AG04450 (cell line): ENCODE data around the gene RRP1B. TPM values are rescaled to one million over a fixed set of nuclear protein-coding genes. Genes with fewer than 3 reads are reported as not detected.

ENCODE experiments used
- CTCF ChIA-PET: fragments of 300-600, 350-600 bp; formaldehyde crosslinking; extraction: SDS; loops from one replicate; lab custom pipeline; 2022; ENCODE audit warnings: antibody characterized with exemption, inconsistent platforms; lab: Charles Lee
- POLR2A ChIA-PET: fragments of 350-600 bp; formaldehyde crosslinking; extraction: SDS; loops from one replicate; lab custom pipeline; 2021; ENCODE audit warnings: antibody characterized with exemption, inconsistent platforms; lab: Yijun Ruan, JAX
- DNase-seq: peaks from one replicate; pipeline ENCODE4 v3.0.0-alpha.2; 2011; ENCODE audit warnings: low read depth, low spot score
- H3K27ac ChIP-seq: one replicate; pipeline ENCODE4 v1.5.1; 2012; ENCODE audit warnings: low read depth, low read length, control low read depth
- H3K27me3 ChIP-seq: one replicate; pipeline ENCODE4 v1.6.0; 2012; ENCODE audit warnings: low read length; ENCODE audit not compliant: control insufficient read depth, insufficient read depth
- H3K4me3 ChIP-seq: 2 replicates; pipeline ENCODE4 v1.5.1; 2011; ENCODE audit warnings: mild to moderate bottlenecking, low read depth, low read length, control low read depth
- H3K9me3 ChIP-seq: 2 replicates; pipeline ENCODE4 v1.5.1; 2012; ENCODE audit warnings: low read length; ENCODE audit not compliant: control insufficient read depth, insufficient read depth
- CTCF ChIP-seq: IDR thresholded peaks from 2 replicates; pipeline ENCODE4 v1.5.1; 2011; ENCODE audit warnings: low read depth, low read length, control low read depth, inconsistent platforms
- polyA plus RNA-seq: library from polyadenylated mRNA; depleted of rRNA; stranded (reverse); fragments of >200 nt; gene quantifications from 2 replicates; pipeline ENCODE4 v1.2.3, GENCODE V29; 2011

Gene RRP1B
- polyA plus RNA-seq, 1 experiment = 17.4 TPM

- POLR2A ChIA-PET = no interaction called here
- Histone ChIP-seq H3K27ac (no peak overlapping the region), H3K27me3 (no peaks in the 10 kb centered on the region), H3K9me3 (peaks cover 6% of the 10 kb centered on the region; the same call in 1 of the 2 replicates), H3K4me3 (no peak overlapping the region)
- CTCF ChIA-PET = no interaction called here
- no peak for DNase-seq
- TF ChIP-seq CTCF = no peak
Observed at GRCh38 chr21:43665879-43666278, 6.5 kb downstream of the RRP1B start.

- no peak for DNase-seq
- Histone ChIP-seq H3K27me3 (no peaks in the 10 kb centered on the region), H3K4me3 (no peak overlapping the region), H3K27ac (no peak overlapping the region), H3K9me3 (peaks cover 6% of the 10 kb centered on the region; the same call in 1 of the 2 replicates)
- ChIA-PET CTCF (no interaction called here), POLR2A (interaction anchor here (0.7 kb wide), 1 partner anchor 61 kb away, joined by 5 read pairs; no protein-coding TSS in a partner anchor)
- no peak for TF ChIP-seq CTCF
Observed at GRCh38 chr21:43667191-43667904, 8.0 kb downstream of the RRP1B start.

GRCh38 chr21:43669828-43670605, 10.7 kb downstream of the RRP1B start:
- H3K9me3 ChIP-seq = peaks cover 6% of the 10 kb centered on the region; the same call in 1 of the 2 replicates
- H3K4me3 ChIP-seq = no peak overlapping the region
- no peak for TF ChIP-seq CTCF
- H3K27ac ChIP-seq = no peak overlapping the region
- DNase-seq = no peak
- no peaks in the 10 kb centered on the region for H3K27me3 ChIP-seq
- ChIA-PET POLR2A (no interaction called here), CTCF (no interaction called here)

GRCh38 chr21:43675871-43676270, 16.5 kb downstream of the RRP1B start:
- Histone ChIP-seq H3K9me3 (no peaks in the 10 kb centered on the region), H3K27me3 (no peaks in the 10 kb centered on the region), H3K27ac (no peak overlapping the region), H3K4me3 (no peak overlapping the region)
- ChIA-PET POLR2A (no interaction called here), CTCF (no interaction called here)
- no peak for TF ChIP-seq CTCF
- no peak for DNase-seq

- TF ChIP-seq CTCF = no peak
- Histone ChIP-seq H3K27me3 (no peaks in the 10 kb centered on the region), H3K27ac (no peak overlapping the region), H3K9me3 (no peaks in the 10 kb centered on the region), H3K4me3 (no peak overlapping the region)
- ChIA-PET CTCF (no interaction called here), POLR2A (no interaction called here)
- no peak for DNase-seq
Observed at GRCh38 chr21:43676391-43676790, 17.0 kb downstream of the RRP1B start.
